ENCODE results near the gene GFER. TPM values are rescaled to one million over a fixed set of nuclear protein-coding genes. Genes with fewer than 3 reads are reported as not detected.
"Not testable (repeated sequence)": the region's sequence is repeated elsewhere in the genome, so short reads cannot be mapped to it uniquely, and the experiment has no call there.

The GFER gene
- total and polyA plus RNA-seq, 4 donors: 7.4 to 63.5 (median 25.6) TPM

- peaks cover 0 to 21% (median 8%) of the 10 kb centered on the region in 4 donors for H3K36me3 ChIP-seq (ENCODE audit: control insufficient read depth in 4 of 4, insufficient read depth in 4 of 4, low read length in 4 of 4)
- H3K4me1 ChIP-seq (ENCODE audit: control insufficient read depth in 5 of 5, insufficient read depth in 5 of 5, low read length in 5 of 5): peaks cover 0 to 66% (median 39%) of the 10 kb centered on the region in 5 donors
- H3K9me3 ChIP-seq (ENCODE audit: control insufficient read depth in 4 of 4, insufficient read depth in 3 of 4, low read length in 3 of 4): no peaks in the 10 kb centered on the region
- 45 to 59% methylated on average over 13 to 15 of the region's 15 CpGs for WGBS, 2 donors
- DNase-seq: no peak
- H3K27ac ChIP-seq (ENCODE audit: low read depth in 1 of 2, low read length in 1 of 2): peak overlapping the region; percentile 69 to 96
- no peak for TF ChIP-seq CTCF (IDR thresholded peaks at IDR 0.05; ENCODE audit: control extremely low read depth, extremely low read depth)
- H3K27me3 ChIP-seq (ENCODE audit: control insufficient read depth in 3 of 3, insufficient read depth in 3 of 3, low read length in 2 of 3): no peaks in the 10 kb centered on the region
- no peak for ATAC-seq (ENCODE audit: insufficient read depth, low FRiP score)
- no peak overlapping the region for H3K4me3 ChIP-seq
- H3K9ac ChIP-seq (ENCODE audit: insufficient read depth in 1 of 2, low read length in 2 of 2): no peak overlapping the region
Measured at GRCh38 chr16:2032285-2033056, 48.5 kb downstream of the GFER start.

- ATAC-seq (ENCODE audit: insufficient read depth, low FRiP score): peak; percentile 21
- peak overlapping the region; percentile 81 to 96 for H3K27ac ChIP-seq (ENCODE audit: low read depth in 1 of 2, low read length in 1 of 2)
- peaks cover 0 to 66% (median 44%) of the 10 kb centered on the region in 5 donors for H3K4me1 ChIP-seq (ENCODE audit: control insufficient read depth in 5 of 5, insufficient read depth in 5 of 5, low read length in 5 of 5)
- H3K27me3 ChIP-seq (ENCODE audit: control insufficient read depth in 3 of 3, insufficient read depth in 3 of 3, low read length in 2 of 3): no peaks in the 10 kb centered on the region
- peak overlapping the region; percentile 66 for H3K4me3 ChIP-seq
- H3K36me3 ChIP-seq (ENCODE audit: control insufficient read depth in 4 of 4, insufficient read depth in 4 of 4, low read length in 4 of 4): peaks cover 0 to 27% (median 12%) of the 10 kb centered on the region in 4 donors
- DNase-seq: peak; percentile 80 to 87 (median 84)
- no peak for TF ChIP-seq CTCF (IDR thresholded peaks at IDR 0.05; ENCODE audit: control extremely low read depth, extremely low read depth)
- H3K9me3 ChIP-seq (ENCODE audit: control insufficient read depth in 4 of 4, insufficient read depth in 3 of 4, low read length in 3 of 4): no peaks in the 10 kb centered on the region
- WGBS, 2 donors: 16 to 20% methylated on average over 31 to 37 of the region's 37 CpGs
- H3K9ac ChIP-seq (ENCODE audit: insufficient read depth in 1 of 2, low read length in 2 of 2): no peak overlapping the region
Measured at GRCh38 chr16:2033057-2033908, 49.3 kb downstream of the GFER start.

GRCh38 chr16:2033909-2034695 lies 50.1 kb downstream of the GFER start:
- DNase-seq: peak in 1 of 3 donors; percentile 49
- Histone ChIP-seq H3K27ac (ENCODE audit: low read depth in 1 of 2, low read length in 1 of 2) (peak overlapping the region; percentile 81 to 96), H3K4me3 (peak overlapping the region; percentile 66), H3K4me1 (ENCODE audit: control insufficient read depth in 5 of 5, insufficient read depth in 5 of 5, low read length in 5 of 5) (peaks cover 0 to 66% (median 43%) of the 10 kb centered on the region in 5 donors), H3K36me3 (ENCODE audit: control insufficient read depth in 4 of 4, insufficient read depth in 4 of 4, low read length in 4 of 4) (peaks cover 0 to 31% (median 12%) of the 10 kb centered on the region in 4 donors)
- ATAC-seq (ENCODE audit: insufficient read depth, low FRiP score); H3K9me3 ChIP-seq (ENCODE audit: control insufficient read depth in 4 of 4, insufficient read depth in 3 of 4, low read length in 3 of 4); H3K9ac ChIP-seq (ENCODE audit: insufficient read depth in 1 of 2, low read length in 2 of 2); H3K27me3 ChIP-seq (ENCODE audit: control insufficient read depth in 3 of 3, insufficient read depth in 3 of 3, low read length in 2 of 3): not testable (repeated sequence)
- 55 to 58% methylated on average over 14 to 16 of the region's 32 CpGs for WGBS, 2 donors
